ENCODE data around the gene EPN2.

EPN2 gene

GRCh38 chr17:19320876-19321275 lies 83.7 kb downstream of the EPN2 start:
- TF ChIP-seq CTCF (IDR thresholded peaks at IDR 0.05; ENCODE audit: extremely low read depth, missing control alignments): no peak
- DNase-seq (ENCODE audit: low spot score): no peak

GRCh38 chr17:19321481-19322128 lies 84.4 kb downstream of the EPN2 start:
- TF ChIP-seq CTCF (IDR thresholded peaks at IDR 0.05; ENCODE audit: extremely low read depth, missing control alignments): no peak
- DNase-seq (ENCODE audit: low spot score): no peak

- no peak for DNase-seq (ENCODE audit: low spot score)
Measured at GRCh38 chr17:19322129-19322505, 85.0 kb downstream of the EPN2 start.

GRCh38 chr17:19322861-19323260 lies 85.7 kb downstream of the EPN2 start:
- no peak for DNase-seq (ENCODE audit: low spot score)
- no peak for TF ChIP-seq CTCF (IDR thresholded peaks at IDR 0.05; ENCODE audit: extremely low read depth, missing control alignments)

More at GRCh38 chr17:19322129-19322505, 85.0 kb downstream of the EPN2 start:
- no peak for TF ChIP-seq CTCF (IDR thresholded peaks at IDR 0.05; ENCODE audit: extremely low read depth, missing control alignments)

GRCh38 chr17:19325542-19325941 lies 88.4 kb downstream of the EPN2 start:
- DNase-seq (ENCODE audit: low spot score): no peak
- no peak for TF ChIP-seq CTCF (IDR thresholded peaks at IDR 0.05; ENCODE audit: extremely low read depth, missing control alignments)

- no peak for TF ChIP-seq CTCF (IDR thresholded peaks at IDR 0.05; ENCODE audit: extremely low read depth, missing control alignments)
- no peak for DNase-seq (ENCODE audit: low spot score)
Measured at GRCh38 chr17:19327031-19327783, 90.0 kb downstream of the EPN2 start.

GRCh38 chr17:19328441-19329061 lies 91.4 kb downstream of the EPN2 start:
- no peak for TF ChIP-seq CTCF (IDR thresholded peaks at IDR 0.05; ENCODE audit: extremely low read depth, missing control alignments)
- DNase-seq (ENCODE audit: low spot score): no peak
